IMR-90 (cell line): Measurements from ENCODE around the gene CDX1. TPM values are rescaled to one million over a fixed set of nuclear protein-coding genes. Genes with fewer than 3 reads are reported as not detected.

Experiments
- ATAC-seq: fragments of 200-7000 bp; cut with Tn5 transposase; 2 replicates; pipeline ENCODE4 v1.9.1; 2020; ENCODE audit warnings: low read depth, mild to moderate bottlenecking, moderate library complexity
- BruUV-seq: library from RNA; stranded (reverse); fragments of 400-500 nt; replicated peaks from 2 replicates; lab custom pipeline; 2021; lab: Mats Ljungman, UMichigan
- CTCF ChIA-PET: fragments of 300-600 bp; formaldehyde crosslinking; extraction: SDS; loops from one replicate; lab custom pipeline; 2021; ENCODE audit warnings: antibody characterized with exemption; lab: Yijun Ruan, JAX
- POLR2A ChIA-PET: fragments of 300-600 bp; sonication (Branson Sonifier 250); formaldehyde crosslinking; loops from one replicate; lab custom pipeline; 2022; ENCODE audit warnings: antibody characterized with exemption; ENCODE audit not compliant: unreplicated experiment; lab: Charles Lee
- DNase-seq: peaks from one replicate; pipeline ENCODE4 v3.0.0; 2013
- H2AFZ ChIP-seq: replicated peaks from 2 replicates; pipeline ENCODE3; 2013; ENCODE audit warnings: low read length, mild to moderate bottlenecking; ENCODE audit not compliant: poor library complexity
- H2AK5ac ChIP-seq: 2 replicates; pipeline ENCODE4 v1.6.1; 2013; ENCODE audit warnings: low read depth, low read length, inconsistent platforms
- H2AK9ac ChIP-seq: replicated peaks from 2 replicates; pipeline ENCODE3; 2013; ENCODE audit warnings: mild to moderate bottlenecking, low read depth, low read length, moderate library complexity; ENCODE audit not compliant: poor library complexity
- H2BK120ac ChIP-seq: 2 replicates; pipeline ENCODE4 v1.6.1; 2013; ENCODE audit warnings: low read depth, low read length, inconsistent platforms
- H2BK15ac ChIP-seq: 3 replicates; pipeline ENCODE4 v1.6.1; 2013; ENCODE audit warnings: low read depth, low read length, inconsistent platforms
- H2BK20ac ChIP-seq: 2 replicates; pipeline ENCODE4 v1.6.1; 2013; ENCODE audit warnings: low read depth, mild to moderate bottlenecking, inconsistent platforms, low read length, moderate library complexity
- H2BK5ac ChIP-seq: 2 replicates; pipeline ENCODE4 v1.6.1; 2013; ENCODE audit warnings: mild to moderate bottlenecking, low read depth, low read length, inconsistent platforms; ENCODE audit not compliant: poor library complexity, severe bottlenecking
- H3K14ac ChIP-seq: replicated peaks from 2 replicates; pipeline ENCODE4 v1.6.1; 2013; ENCODE audit warnings: low read depth, low read length, inconsistent platforms
- H3K18ac ChIP-seq: 2 replicates; pipeline ENCODE4 v1.6.1; 2013; ENCODE audit warnings: low read depth, low read length, control low read depth
- H3K23ac ChIP-seq: 2 replicates; pipeline ENCODE4 v1.6.1; 2013; ENCODE audit warnings: low read depth, low read length, inconsistent platforms
- H3K27ac ChIP-seq: 2 replicates; pipeline ENCODE4 v1.5.1; 2013; ENCODE audit warnings: mild to moderate bottlenecking, control low read depth, low read length; ENCODE audit not compliant: insufficient read depth
- H3K27me3 ChIP-seq: 2 replicates; pipeline ENCODE4 v1.6.1; 2013; ENCODE audit warnings: low read length; ENCODE audit not compliant: control insufficient read depth, insufficient read depth
- H3K36me3 ChIP-seq: 2 replicates; pipeline ENCODE4 v1.6.1; 2013; ENCODE audit warnings: low read length, mixed read lengths; ENCODE audit not compliant: control insufficient read depth, insufficient read depth
- H3K4ac ChIP-seq: 2 replicates; pipeline ENCODE4 v1.6.1; 2013; ENCODE audit warnings: low read depth, low read length, inconsistent platforms
- H3K4me1 ChIP-seq: 2 replicates; pipeline ENCODE4 v1.6.1; 2013; ENCODE audit warnings: low read length, mixed read lengths; ENCODE audit not compliant: control insufficient read depth, insufficient read depth
- H3K4me2 ChIP-seq: 2 replicates; pipeline ENCODE4 v1.6.1; 2013; ENCODE audit warnings: low read depth, mild to moderate bottlenecking, control low read depth, low read length, moderate library complexity
- H3K4me3 ChIP-seq: 2 replicates; pipeline ENCODE4 v1.5.1; 2013; ENCODE audit warnings: low read depth, mild to moderate bottlenecking, control low read depth, low read length, moderate library complexity; ENCODE audit not compliant: insufficient read depth
- H3K56ac ChIP-seq: 2 replicates; pipeline ENCODE4 v1.6.1; 2013; ENCODE audit warnings: low read length, inconsistent platforms; ENCODE audit not compliant: insufficient read depth; ENCODE audit errors: extremely low read depth
- H3K79me1 ChIP-seq, 2 experiments: 2 replicates each; pipeline ENCODE4 v1.6.1; 2013; ENCODE audit warnings: low read length in 2 of 2, inconsistent platforms in 1 of 2, low read depth in 1 of 2
- H3K9ac ChIP-seq: 2 replicates; pipeline ENCODE4 v1.6.1; 2013; ENCODE audit warnings: low read depth, low read length, control low read depth
- H3K9me1 ChIP-seq: 2 replicates; pipeline ENCODE4 v1.6.1; 2013; ENCODE audit warnings: low read length, inconsistent platforms; ENCODE audit not compliant: insufficient read depth
- H3K9me3 ChIP-seq: 2 replicates; pipeline ENCODE4 v1.6.1; 2013; ENCODE audit warnings: low read length; ENCODE audit not compliant: control insufficient read depth, insufficient read depth
- H4K20me1 ChIP-seq: 2 replicates; pipeline ENCODE4 v1.6.1; 2013; ENCODE audit warnings: low read length, inconsistent platforms; ENCODE audit not compliant: insufficient read depth
- H4K5ac ChIP-seq: 2 replicates; pipeline ENCODE4 v1.6.1; 2013; ENCODE audit warnings: mild to moderate bottlenecking, low read depth, low read length, control low read depth
- H4K8ac ChIP-seq, 2 experiments: 2 replicates each; pipeline ENCODE4 v1.6.1; 2013; ENCODE audit warnings: low read depth in 2 of 2, low read length in 2 of 2, control low read depth in 1 of 2, inconsistent platforms in 1 of 2
- H4K91ac ChIP-seq: 2 replicates; pipeline ENCODE4 v1.6.1; 2013; ENCODE audit warnings: low read depth, low read length, inconsistent platforms; ENCODE audit not compliant: insufficient read depth
- CHD1 ChIP-seq: IDR thresholded peaks from 2 replicates; pipeline ENCODE4 v1.6.1; 2012; ENCODE audit warnings: low read depth, low read length, improper control_type of control experiment
- MAZ ChIP-seq: IDR thresholded peaks from 2 replicates; pipeline ENCODE4 v1.6.1; 2012; ENCODE audit warnings: low read depth, mild to moderate bottlenecking, low read length, improper control_type of control experiment, moderate library complexity, borderline replicate concordance
- MXI1 ChIP-seq: IDR thresholded peaks from 2 replicates; pipeline ENCODE4 v1.6.1; 2012; ENCODE audit warnings: low read depth, mild to moderate bottlenecking, low read length, moderate library complexity, borderline replicate concordance
- NFE2L2 ChIP-seq: fragments of 150-350 bp; IDR thresholded peaks from 2 replicates; pipeline ENCODE4 v1.6.1; 2016; ENCODE audit warnings: low read depth, mild to moderate bottlenecking, low read length
- RCOR1 ChIP-seq: IDR thresholded peaks from 2 replicates; pipeline ENCODE4 v1.6.1; 2012; ENCODE audit warnings: mild to moderate bottlenecking, low read length, improper control_type of control experiment; ENCODE audit not compliant: insufficient replicate concordance
- RFX5 ChIP-seq: IDR thresholded peaks from 2 replicates; pipeline ENCODE4 v1.8.0; 2012; ENCODE audit warnings: low read depth, mild to moderate bottlenecking, low read length, moderate library complexity
- WGBS, 2 experiments: methylation state at CpG; one replicate each; pipeline versions ENCODE4 v1.1.5 to v1.1.7; 2013; ENCODE audit warnings: missing lambda C conversion rate in 2 of 2; ENCODE audit not compliant: insufficient read length in 1 of 2; ENCODE audit errors: extremely low coverage in 2 of 2; 5-methylcytosine and 5-hydroxymethylcytosine counted together
- dilution Hi-C: fragments of 300-500 bp; cut with HindIII; formaldehyde crosslinking; loops from one replicate; pipeline ENCODE4 v1.14.3; 2018; ENCODE audit warnings: low sequenced_read_pairs; ENCODE audit not compliant: unreplicated experiment
- in situ Hi-C: fragments of 300-500 bp; cut with MboI; formaldehyde crosslinking; loops from 3 replicates; pipeline ENCODE4 v1.14.3; 2019; ENCODE audit warnings: low sequenced_read_pairs, inconsistent platforms, mixed read lengths
- intact Hi-C: fragments of 100-400 bp; cut with micrococcal nuclease; formaldehyde crosslinking; loops from 2 replicates; pipeline ENCODE4 v1.10.0; 2022
- polyA plus RNA-seq, 3 experiments: library from polyadenylated mRNA; depleted of rRNA; stranded (reverse); fragments of >200 nt; gene quantifications; 2 replicates each; pipeline ENCODE4 v1.2.3, GENCODE V29; 2012; ENCODE audit warnings: low replicate concordance in 1 of 3
- total RNA-seq: library from RNA; depleted of rRNA; stranded (reverse); fragments of >200 nt; gene quantifications from 2 replicates; pipeline ENCODE4 v1.2.3, GENCODE V29; 2012

CDX1 gene
- total and polyA plus RNA-seq, 2 of the 4 experiments (the other 2 are of a cell fraction) = 0.18 to 0.24 TPM

- Histone ChIP-seq H3K27me3 (no peaks in the 10 kb centered on the region), H4K5ac (no peak overlapping the region; the same call in 1 of the 2 replicates), H3K36me3 (peaks cover 91% of the 10 kb centered on the region), H3K79me1 (peaks cover 37 to 91% of the 10 kb centered on the region in 2 experiments), H2BK20ac (peak overlapping the region; percentile 57; the same call in 1 of the 2 replicates), H3K27ac (peak overlapping the region; percentile 43; the same call in 1 of the 2 replicates), H3K4me2 (no peak overlapping the region), H2BK5ac (peak overlapping the region; percentile 43), H4K8ac (peak overlapping the region; percentile 13 to 20; a peak in 2 of 4 replicates), H3K9ac (no peak overlapping the region), H3K9me1 (peaks cover 18% of the 10 kb centered on the region), H3K14ac (peak overlapping the region; percentile 56), H2BK120ac (peak overlapping the region; percentile 82; the same call in 1 of the 2 replicates), H3K23ac (peak overlapping the region; percentile 64; the same call in 1 of the 2 replicates), H2AFZ (no peak overlapping the region), H2BK15ac (peak overlapping the region; percentile 26; the same call in 1 of the 3 replicates), H2AK9ac (peak overlapping the region; percentile 31), H4K20me1 (no peaks in the 10 kb centered on the region), H3K9me3 (no peaks in the 10 kb centered on the region), H3K4me3 (no peak overlapping the region), H3K56ac (no peak overlapping the region), H2AK5ac (peak overlapping the region; percentile 34), H4K91ac (peak overlapping the region; percentile 51), H3K4ac (peak overlapping the region; percentile 94), H3K4me1 (peaks cover 33% of the 10 kb centered on the region), H3K18ac (no peak overlapping the region)
- no peak for ATAC-seq
- no peak for TF ChIP-seq MXI1
- no peak for TF ChIP-seq CHD1
- no peak for TF ChIP-seq RCOR1
- TF ChIP-seq RFX5 = no peak
- no peak for TF ChIP-seq NFE2L2
- no peak for TF ChIP-seq MAZ
- no peak for DNase-seq
- in situ Hi-C loops = no loop called here
- ChIA-PET POLR2A (no interaction called here), CTCF (interaction anchor here (0.6 to 1.2 kb wide), 2 partner anchors 28 to 163 kb away, joined by 3 read pairs; no protein-coding TSS in a partner anchor)
- intact Hi-C loops = loop anchor here (1.0 to 2.0 kb wide), 6 partner anchors 8 to 306 kb away; partner anchors contain the start of gene PDGFRB
- dilution Hi-C loops = no loop called here
- no TSS peak for BruUV-seq
- 80% methylated on average over 1 of the region's 8 CpGs; no CpG with 5 or more reads in 1 of the 2 experiments for WGBS, 2 experiments
Measured at GRCh38 chr5:150130493-150130922, 36.1 kb upstream of the CDX1 start.
